ENCODE data around the gene DCTN5.
A peak's percentile ranks its signal among the peaks of the same experiment; 100 is the strongest.

DCTN5 gene

DNA sequence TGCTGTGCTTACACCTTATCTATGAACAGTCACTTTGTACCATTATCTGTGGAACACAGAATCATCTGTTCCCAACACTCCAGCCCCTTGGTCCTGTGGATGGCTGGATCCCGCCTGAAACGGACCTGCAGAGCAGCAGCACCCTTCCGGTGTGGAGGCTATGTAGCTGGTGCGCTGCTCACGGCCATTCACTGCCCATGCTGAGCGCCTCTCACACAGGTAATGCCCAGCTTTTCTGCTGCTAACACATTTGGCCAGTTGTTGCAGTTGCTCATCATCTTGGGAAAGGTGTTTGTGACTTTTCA, 26.0 kb downstream of the DCTN5 start:
- no peak for TF ChIP-seq CTCF (IDR thresholded peaks at IDR 0.05; ENCODE audit: unreplicated experiment in 3 of 3)
- Mint-ChIP-seq H3K27me3 (ENCODE audit: low read depth) (no peaks in the 10 kb centered on the region), H3K27ac (no peak overlapping the region), H3K4me1 (no peaks in the 10 kb centered on the region), H3K9me3 (no peaks in the 10 kb centered on the region), H3K4me3 (no peak overlapping the region), H3K36me3 (ENCODE audit: low read depth) (peaks cover 76% of the 10 kb centered on the region)

DNA sequence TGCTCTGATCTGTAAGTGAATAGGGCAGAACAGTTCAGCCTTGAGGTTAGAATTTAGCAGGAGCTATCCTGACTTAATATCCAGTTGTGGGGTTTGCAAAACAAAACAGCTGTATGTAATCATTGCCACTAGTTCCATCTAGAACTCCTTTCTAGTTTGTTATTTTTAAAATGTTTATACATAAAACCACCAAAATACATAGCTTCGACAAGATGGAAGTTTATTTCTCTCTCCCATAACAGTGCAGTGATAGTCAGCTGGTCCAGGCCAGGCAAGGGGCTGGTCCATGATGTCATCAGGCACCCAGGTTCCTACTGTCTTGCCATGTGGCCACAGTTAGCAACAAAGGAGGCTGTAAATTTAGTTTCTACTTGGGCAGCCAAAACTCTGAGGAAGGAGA, 27.0 kb downstream of the DCTN5 start:
- H3K4me3 Mint-ChIP-seq = no peak overlapping the region
- peaks cover 69% of the 10 kb centered on the region for H3K36me3 Mint-ChIP-seq (ENCODE audit: low read depth)
- H3K27me3 Mint-ChIP-seq (ENCODE audit: low read depth) = no peaks in the 10 kb centered on the region
- no peaks in the 10 kb centered on the region for H3K4me1 Mint-ChIP-seq
- TF ChIP-seq CTCF (IDR thresholded peaks at IDR 0.05; ENCODE audit: unreplicated experiment in 3 of 3) = no peak
- H3K9me3 Mint-ChIP-seq = no peaks in the 10 kb centered on the region
- H3K27ac Mint-ChIP-seq = no peak overlapping the region

GRCh38 chr16:23668873-23669272, 27.6 kb downstream of the DCTN5 start:
- Mint-ChIP-seq H3K4me1 (peaks cover 6% of the 10 kb centered on the region), H3K27ac (no peak overlapping the region), H3K27me3 (ENCODE audit: low read depth) (no peaks in the 10 kb centered on the region), H3K36me3 (ENCODE audit: low read depth) (peaks cover 66% of the 10 kb centered on the region), H3K4me3 (no peak overlapping the region), H3K9me3 (no peaks in the 10 kb centered on the region)
- no peak for TF ChIP-seq CTCF (IDR thresholded peaks at IDR 0.05; ENCODE audit: unreplicated experiment in 3 of 3)

- no peak overlapping the region for H3K4me3 Mint-ChIP-seq
- peaks cover 13% of the 10 kb centered on the region for H3K4me1 Mint-ChIP-seq
- no peak overlapping the region for H3K27ac Mint-ChIP-seq
- peaks cover 59% of the 10 kb centered on the region for H3K36me3 Mint-ChIP-seq (ENCODE audit: low read depth)
- no peak for TF ChIP-seq CTCF (IDR thresholded peaks at IDR 0.05; ENCODE audit: unreplicated experiment in 3 of 3)
- no peaks in the 10 kb centered on the region for H3K27me3 Mint-ChIP-seq (ENCODE audit: low read depth)
- H3K9me3 Mint-ChIP-seq = no peaks in the 10 kb centered on the region
Measured at GRCh38 chr16:23670137-23670776, 29.0 kb downstream of the DCTN5 start.

- Mint-ChIP-seq H3K27me3 (ENCODE audit: low read depth) (no peaks in the 10 kb centered on the region), H3K9me3 (no peaks in the 10 kb centered on the region), H3K4me3 (peak overlapping the region in 1 of 3 experiments; percentile 30), H3K4me1 (peaks cover 13% of the 10 kb centered on the region), H3K27ac (peak overlapping the region; percentile 54 to 71 (median 68)), H3K36me3 (ENCODE audit: low read depth) (peaks cover 30% of the 10 kb centered on the region)
- TF ChIP-seq CTCF (IDR thresholded peaks at IDR 0.05; ENCODE audit: unreplicated experiment in 3 of 3) = no peak
Measured at GRCh38 chr16:23673971-23674614, 32.8 kb downstream of the DCTN5 start.

DNA sequence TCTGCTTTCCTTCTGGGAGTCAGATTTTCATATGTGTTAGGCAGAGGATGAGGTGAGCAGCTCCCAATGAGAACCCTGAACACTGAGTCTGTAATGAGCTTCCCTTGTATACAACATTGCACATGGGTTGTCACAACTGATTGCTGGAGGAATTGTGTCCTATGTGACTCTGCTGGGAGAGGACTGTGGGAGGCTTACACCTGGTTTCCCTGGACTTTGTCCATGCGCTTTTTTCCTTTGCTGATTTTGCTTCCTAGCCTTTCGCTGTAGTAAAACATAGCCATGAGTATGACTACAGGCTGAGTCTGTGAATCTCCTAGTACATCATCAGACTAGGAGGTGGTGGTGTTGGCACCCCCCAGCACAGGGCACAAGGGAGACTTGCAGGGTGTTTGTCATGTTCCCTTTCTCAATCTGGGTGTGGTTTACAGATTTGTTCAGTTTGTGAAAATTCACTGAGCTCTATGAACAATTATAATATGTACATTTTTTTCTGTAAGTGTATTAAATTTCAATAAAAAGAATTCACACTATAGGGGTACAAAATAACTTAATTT, 35.7 kb downstream of the DCTN5 start:
- TF ChIP-seq CTCF (IDR thresholded peaks at IDR 0.05; ENCODE audit: unreplicated experiment in 3 of 3) = no peak
- Mint-ChIP-seq H3K27ac (no peak overlapping the region), H3K36me3 (ENCODE audit: low read depth) (peaks cover 15% of the 10 kb centered on the region), H3K4me3 (peak overlapping the region; percentile 90 to 94 (median 91)), H3K9me3 (no peaks in the 10 kb centered on the region), H3K4me1 (peaks cover 34% of the 10 kb centered on the region), H3K27me3 (ENCODE audit: low read depth) (no peaks in the 10 kb centered on the region)

Measured in nephron (organoid).